ENCODE measurements around the gene GGNBP2.

Gene GGNBP2

GRCh38 chr17:36512641-36513040, 32.1 kb upstream of the GGNBP2 start:
- no peak for DNase-seq
- in situ Hi-C loops (cut with MboI; ENCODE audit: low pct_unique_long_range_greater_than_20kb, low sequenced_read_pairs) = no loop called here

GRCh38 chr17:36514856-36515255, 29.9 kb upstream of the GGNBP2 start:
- in situ Hi-C loops (cut with MboI; ENCODE audit: low pct_unique_long_range_greater_than_20kb, low sequenced_read_pairs) = no loop called here
- no peak for DNase-seq

GRCh38 chr17:36515837-36516236, 28.9 kb upstream of the GGNBP2 start:
- in situ Hi-C loops (cut with MboI; ENCODE audit: low pct_unique_long_range_greater_than_20kb, low sequenced_read_pairs) = no loop called here

GRCh38 chr17:36523113-36523512, 21.6 kb upstream of the GGNBP2 start:
- no peak for DNase-seq
- in situ Hi-C loops (cut with MboI; ENCODE audit: low pct_unique_long_range_greater_than_20kb, low sequenced_read_pairs) = no loop called here

More at GRCh38 chr17:36515837-36516236, 28.9 kb upstream of the GGNBP2 start:
- DNase-seq = no peak

DNA sequence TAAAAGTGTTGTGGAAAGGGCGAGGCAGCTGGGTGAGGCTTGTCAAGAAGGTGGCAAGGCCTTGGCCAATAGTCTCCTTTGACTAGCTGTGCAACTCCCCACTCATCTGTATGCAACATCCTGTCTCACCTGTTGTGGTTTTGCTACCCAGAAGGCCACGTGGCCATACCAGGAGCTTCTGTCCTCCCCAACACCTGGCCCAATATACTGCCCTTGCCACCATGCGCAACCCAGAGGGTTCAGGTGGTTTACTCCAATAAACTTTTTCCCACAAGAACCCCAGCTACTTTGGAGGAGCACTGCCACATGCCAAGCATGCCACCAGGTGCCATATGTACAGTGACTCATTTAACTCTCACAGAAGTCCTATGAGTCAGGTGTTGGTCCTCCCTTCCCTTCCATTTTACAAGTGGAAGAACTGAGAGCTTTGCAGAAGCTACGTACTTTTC, 20.3 kb upstream of the GGNBP2 start:
- DNase-seq = no peak

GRCh38 chr17:36525113-36525512, 19.6 kb upstream of the GGNBP2 start:
- in situ Hi-C loops (cut with MboI; ENCODE audit: low pct_unique_long_range_greater_than_20kb, low sequenced_read_pairs) = no loop called here
- no peak for DNase-seq

More for the DNA sequence above, 20.3 kb upstream of the GGNBP2 start:
- in situ Hi-C loops (cut with MboI; ENCODE audit: low pct_unique_long_range_greater_than_20kb, low sequenced_read_pairs) = no loop called here

DNA sequence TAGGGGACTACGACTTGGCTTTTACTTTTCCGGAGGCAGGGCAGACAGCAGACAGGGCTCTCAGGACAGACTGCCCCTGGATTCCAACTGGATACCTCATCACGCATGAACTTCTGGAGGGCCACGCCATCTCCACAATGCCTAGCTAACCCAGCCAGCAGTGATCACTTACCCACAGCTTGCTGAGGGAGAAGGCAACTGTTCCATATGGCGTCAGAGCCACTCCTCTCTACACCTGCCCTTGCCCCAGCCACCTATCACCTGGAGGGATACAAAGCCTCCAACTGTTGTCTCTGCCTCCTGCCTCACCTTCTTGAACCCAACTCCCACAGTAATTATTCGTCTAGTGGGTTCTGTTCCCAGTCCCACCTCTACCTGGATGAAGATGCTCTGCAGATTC, 18.8 kb upstream of the GGNBP2 start:
- in situ Hi-C loops (cut with MboI; ENCODE audit: low pct_unique_long_range_greater_than_20kb, low sequenced_read_pairs) = no loop called here
- no peak for DNase-seq

GRCh38 chr17:36527621-36528250, 17.0 kb upstream of the GGNBP2 start:
- in situ Hi-C loops (cut with MboI; ENCODE audit: low pct_unique_long_range_greater_than_20kb, low sequenced_read_pairs) = no loop called here
- no peak for DNase-seq

DNA sequence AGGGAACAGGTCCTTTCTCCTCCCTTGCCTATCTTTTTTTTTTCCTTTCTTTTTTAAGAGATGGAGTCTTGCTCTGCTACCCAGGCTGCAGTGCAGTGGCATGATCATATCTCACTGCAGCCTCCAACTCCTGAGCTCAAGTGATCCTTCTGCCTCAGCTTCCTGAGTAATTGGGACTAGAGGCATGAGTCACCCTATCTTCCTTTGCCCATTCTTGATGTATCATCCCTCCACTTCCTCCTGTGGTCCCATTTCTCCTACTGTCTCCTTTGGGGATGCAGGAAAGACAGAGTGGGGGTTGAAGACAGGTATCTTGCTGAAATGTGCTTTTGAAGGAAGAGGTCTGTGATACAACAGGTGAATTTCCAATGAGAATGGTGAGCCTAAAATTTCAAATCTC, 15.6 kb upstream of the GGNBP2 start:
- peak; percentile 12 for DNase-seq
- in situ Hi-C loops (cut with MboI; ENCODE audit: low pct_unique_long_range_greater_than_20kb, low sequenced_read_pairs) = no loop called here

GRCh38 chr17:36532435-36532975, 12.2 kb upstream of the GGNBP2 start:
- DNase-seq = no peak
- in situ Hi-C loops (cut with MboI; ENCODE audit: low pct_unique_long_range_greater_than_20kb, low sequenced_read_pairs) = no loop called here

- in situ Hi-C loops (cut with MboI; ENCODE audit: low pct_unique_long_range_greater_than_20kb, low sequenced_read_pairs) = no loop called here
- DNase-seq = peak; percentile 64
These were observed 10.5 kb upstream of the GGNBP2 start for GRCh38 chr17:36533935-36534839.

- in situ Hi-C loops (cut with MboI; ENCODE audit: low pct_unique_long_range_greater_than_20kb, low sequenced_read_pairs) = no loop called here
- peak; percentile 96 for DNase-seq
These were observed 9.7 kb upstream of the GGNBP2 start, which contains the start of the genes MYO19 and PIGW for GRCh38 chr17:36534840-36535668. TSS of gene MYO19 (minus strand) at chr17:36534868. CDS start at chr17:36532538, 2,330 bp downstream. TSS of gene PIGW (plus strand) at chr17:36534987. CDS start at chr17:36537102, 2,115 bp downstream.

GRCh38 chr17:36535669-36536081, 9.0 kb upstream of the GGNBP2 start:
- DNase-seq = no peak

GRCh38 chr17:36540696-36541095, 4.0 kb upstream of the GGNBP2 start:
- in situ Hi-C loops (cut with MboI; ENCODE audit: low pct_unique_long_range_greater_than_20kb, low sequenced_read_pairs) = no loop called here
- DNase-seq = no peak

More at GRCh38 chr17:36535669-36536081, 9.0 kb upstream of the GGNBP2 start:
- in situ Hi-C loops (cut with MboI; ENCODE audit: low pct_unique_long_range_greater_than_20kb, low sequenced_read_pairs) = no loop called here

GRCh38 chr17:36542755-36543154, 2.0 kb upstream of the GGNBP2 start:
- in situ Hi-C loops (cut with MboI; ENCODE audit: low pct_unique_long_range_greater_than_20kb, low sequenced_read_pairs) = no loop called here
- no peak for DNase-seq

- peak; percentile 63 for DNase-seq
- in situ Hi-C loops (cut with MboI; ENCODE audit: low pct_unique_long_range_greater_than_20kb, low sequenced_read_pairs) = no loop called here
These were observed 744 bp upstream of the GGNBP2 start for GRCh38 chr17:36544044-36544306.

DNA sequence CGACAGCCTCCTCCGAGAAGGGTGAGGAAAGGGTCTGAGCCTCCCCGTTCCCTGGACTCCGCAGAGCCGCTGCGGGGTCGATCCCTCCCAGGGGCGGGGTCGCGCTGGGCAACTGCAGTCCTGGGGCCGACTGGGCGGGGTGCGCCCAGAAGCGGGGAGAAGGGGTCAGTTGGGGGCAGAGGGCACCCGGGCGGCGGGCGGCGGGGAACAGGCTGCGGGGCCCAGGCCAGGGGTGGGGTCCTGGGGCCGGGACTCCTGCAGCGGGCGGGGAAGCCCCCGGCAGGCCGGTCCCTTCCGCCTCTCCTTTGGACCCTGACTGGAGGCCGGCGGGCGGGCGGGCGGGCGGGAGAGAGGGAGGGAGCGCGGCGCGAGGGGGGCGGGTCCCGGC, 352 bp downstream of the GGNBP2 start:
- in situ Hi-C loops (cut with MboI; ENCODE audit: low pct_unique_long_range_greater_than_20kb, low sequenced_read_pairs) = no loop called here
- no peak for DNase-seq

- peak; percentile 98 for DNase-seq
- in situ Hi-C loops (cut with MboI; ENCODE audit: low pct_unique_long_range_greater_than_20kb, low sequenced_read_pairs) = no loop called here
These were observed 1.0 kb downstream of the GGNBP2 start for GRCh38 chr17:36545465-36546417.

Measured in KBM-7 (cell line).